ENCODE measurements around the gene PIP5K1C.

Gene PIP5K1C

DNA sequence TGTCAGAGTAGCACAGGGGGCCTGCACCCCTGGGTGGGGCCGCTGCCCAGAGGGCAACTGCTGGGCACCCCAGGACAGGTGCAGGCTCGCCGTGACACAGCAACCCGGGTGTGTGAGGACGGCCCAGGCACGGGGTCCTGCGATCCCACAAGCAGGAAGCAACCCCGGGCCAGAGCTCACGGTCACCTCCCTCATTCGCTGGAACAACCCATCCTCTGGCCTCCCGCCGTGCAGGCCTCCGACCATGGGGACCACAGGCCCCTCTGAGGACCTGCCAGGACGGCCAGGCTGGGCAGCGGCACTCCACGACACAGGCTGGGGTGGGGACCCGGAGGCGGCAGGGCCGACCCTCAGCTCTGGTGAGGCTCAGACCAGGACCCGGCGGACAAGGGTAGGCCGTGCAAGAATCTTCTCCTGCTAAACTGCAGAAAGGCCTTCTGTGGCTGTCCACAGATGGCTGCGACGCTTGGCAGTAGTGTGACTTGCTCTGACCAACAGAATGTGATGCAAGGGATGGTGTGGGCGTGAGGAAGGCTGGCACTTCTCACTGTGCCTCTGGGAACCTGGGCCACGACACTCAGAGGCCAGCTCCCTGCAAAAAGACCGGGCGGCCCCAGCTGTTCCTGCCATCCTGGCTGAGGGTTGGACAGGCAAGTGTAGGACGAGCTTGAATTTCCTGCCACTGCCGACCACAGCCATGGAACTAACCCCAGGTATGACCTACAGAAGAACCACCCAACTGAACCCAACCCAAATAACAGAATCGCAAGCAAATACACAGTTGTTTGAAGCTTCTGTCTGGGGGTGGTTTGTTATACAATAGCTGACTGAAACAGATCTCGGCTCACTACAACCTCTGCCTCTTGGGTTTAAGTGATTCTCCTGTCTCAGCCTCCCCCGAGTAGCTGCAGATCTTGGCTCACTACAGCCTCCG is 26.5 kb downstream of the PIP5K1C start:
- DNase-seq (ENCODE audit: low read depth) = no peak
- H3K4me3 ChIP-seq (ENCODE audit: low read depth, low read length) = no peak overlapping the region
- TF ChIP-seq, protein P1, sequence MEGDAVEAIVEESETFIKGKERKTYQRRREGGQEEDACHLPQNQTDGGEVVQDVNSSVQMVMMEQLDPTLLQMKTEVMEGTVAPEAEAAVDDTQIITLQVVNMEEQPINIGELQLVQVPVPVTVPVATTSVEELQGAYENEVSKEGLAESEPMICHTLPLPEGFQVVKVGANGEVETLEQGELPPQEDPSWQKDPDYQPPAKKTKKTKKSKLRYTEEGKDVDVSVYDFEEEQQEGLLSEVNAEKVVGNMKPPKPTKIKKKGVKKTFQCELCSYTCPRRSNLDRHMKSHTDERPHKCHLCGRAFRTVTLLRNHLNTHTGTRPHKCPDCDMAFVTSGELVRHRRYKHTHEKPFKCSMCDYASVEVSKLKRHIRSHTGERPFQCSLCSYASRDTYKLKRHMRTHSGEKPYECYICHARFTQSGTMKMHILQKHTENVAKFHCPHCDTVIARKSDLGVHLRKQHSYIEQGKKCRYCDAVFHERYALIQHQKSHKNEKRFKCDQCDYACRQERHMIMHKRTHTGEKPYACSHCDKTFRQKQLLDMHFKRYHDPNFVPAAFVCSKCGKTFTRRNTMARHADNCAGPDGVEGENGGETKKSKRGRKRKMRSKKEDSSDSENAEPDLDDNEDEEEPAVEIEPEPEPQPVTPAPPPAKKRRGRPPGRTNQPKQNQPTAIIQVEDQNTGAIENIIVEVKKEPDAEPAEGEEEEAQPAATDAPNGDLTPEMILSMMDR (conservative IDR thresholded peaks at IDR 0.05; ENCODE audit: low read depth, low read length) = no peak

DNA sequence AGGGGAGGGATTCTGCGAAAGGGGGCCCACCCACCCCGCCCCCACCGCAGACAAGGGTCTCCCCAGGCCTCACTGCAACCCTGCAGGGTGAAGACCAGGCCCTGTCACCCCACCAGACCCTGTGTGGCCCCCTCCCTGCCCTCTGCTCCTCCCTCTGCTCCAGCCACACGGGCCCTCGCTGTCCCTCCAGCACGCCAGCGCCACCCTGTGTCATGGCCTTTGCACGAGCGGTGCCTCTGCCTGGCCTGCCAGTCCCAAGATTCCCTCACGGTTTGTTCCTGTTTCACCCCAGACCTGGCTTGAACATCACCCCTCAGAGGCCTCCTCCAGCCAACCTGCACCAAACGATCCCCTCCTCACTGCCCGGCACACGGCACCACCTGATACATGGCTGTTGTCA is 27.3 kb downstream of the PIP5K1C start:
- TF ChIP-seq, protein P1 (conservative IDR thresholded peaks at IDR 0.05; ENCODE audit: low read depth, low read length) = no peak
- no peak overlapping the region for H3K4me3 ChIP-seq (ENCODE audit: low read depth, low read length)
- no peak for DNase-seq (ENCODE audit: low read depth)

DNA sequence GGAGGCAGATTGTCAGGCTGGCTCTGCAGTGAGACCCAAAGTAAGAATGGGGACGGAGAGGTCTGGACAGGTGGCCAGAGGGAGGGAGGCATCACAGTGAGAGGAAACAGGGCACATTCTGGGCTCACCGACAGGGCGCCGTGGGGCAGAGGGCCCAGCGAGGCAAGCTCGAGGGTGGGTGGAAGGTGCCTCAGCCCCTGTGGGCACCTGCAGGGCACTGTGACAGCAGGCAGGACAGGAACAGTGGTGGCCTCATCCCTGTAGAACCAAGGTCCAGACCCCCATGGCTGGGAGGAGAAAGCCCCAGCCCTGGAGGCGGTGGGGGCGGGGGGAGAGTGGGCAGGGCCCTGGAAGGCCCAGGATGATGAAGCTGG is 27.7 kb downstream of the PIP5K1C start:
- H3K4me3 ChIP-seq (ENCODE audit: low read depth, low read length) = no peak overlapping the region
- no peak for DNase-seq (ENCODE audit: low read depth)
- TF ChIP-seq, protein P1 (conservative IDR thresholded peaks at IDR 0.05; ENCODE audit: low read depth, low read length) = no peak

DNA sequence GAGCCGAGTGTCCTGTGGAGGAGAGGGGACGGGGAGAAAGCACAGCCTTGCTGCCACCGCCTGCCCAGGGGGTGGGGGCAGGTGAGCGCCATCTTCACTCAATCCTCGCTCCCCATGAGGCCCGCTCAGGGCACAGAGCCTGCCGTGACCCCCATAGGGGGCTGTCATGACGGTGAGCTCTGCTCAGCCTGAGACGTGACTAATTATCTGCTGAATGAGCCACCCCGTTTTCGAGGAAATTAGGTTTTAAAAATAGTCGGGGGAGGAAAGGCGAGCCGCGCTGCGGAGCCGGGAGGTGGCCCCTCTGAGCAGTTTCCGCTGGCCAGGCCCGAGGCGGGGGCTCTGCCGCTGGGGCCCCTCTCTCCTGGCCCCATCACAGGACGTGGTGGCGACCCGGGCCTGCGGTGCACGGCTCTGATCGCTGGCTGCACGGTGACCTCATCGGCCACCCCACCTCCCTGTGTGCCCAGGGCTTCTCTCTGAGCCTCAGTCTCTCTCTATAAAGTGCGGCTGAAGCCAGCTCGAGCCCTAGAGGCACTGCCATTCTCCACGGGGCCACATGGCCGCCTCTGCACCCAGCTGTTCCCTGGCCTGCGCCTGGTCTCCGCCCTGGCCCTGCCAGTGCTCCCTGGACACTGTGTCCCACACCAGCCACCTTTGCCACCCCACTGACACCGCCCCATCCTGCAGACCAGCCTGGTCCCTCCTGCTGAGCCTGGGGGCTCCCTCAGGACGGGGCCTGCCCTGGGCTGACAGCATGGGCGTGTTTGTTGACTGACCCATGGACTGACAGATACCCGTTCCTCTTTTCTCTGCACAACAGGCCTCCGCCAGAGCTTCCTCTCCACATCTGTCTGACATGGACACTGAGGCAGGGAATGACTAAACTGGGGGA is 28.3 kb downstream of the PIP5K1C start:
- H3K4me3 ChIP-seq (ENCODE audit: low read depth, low read length) = no peak overlapping the region
- DNase-seq (ENCODE audit: low read depth) = peak; percentile 62
- TF ChIP-seq, protein P1 (conservative IDR thresholded peaks at IDR 0.05; ENCODE audit: low read depth, low read length) = peak; percentile 55

DNA sequence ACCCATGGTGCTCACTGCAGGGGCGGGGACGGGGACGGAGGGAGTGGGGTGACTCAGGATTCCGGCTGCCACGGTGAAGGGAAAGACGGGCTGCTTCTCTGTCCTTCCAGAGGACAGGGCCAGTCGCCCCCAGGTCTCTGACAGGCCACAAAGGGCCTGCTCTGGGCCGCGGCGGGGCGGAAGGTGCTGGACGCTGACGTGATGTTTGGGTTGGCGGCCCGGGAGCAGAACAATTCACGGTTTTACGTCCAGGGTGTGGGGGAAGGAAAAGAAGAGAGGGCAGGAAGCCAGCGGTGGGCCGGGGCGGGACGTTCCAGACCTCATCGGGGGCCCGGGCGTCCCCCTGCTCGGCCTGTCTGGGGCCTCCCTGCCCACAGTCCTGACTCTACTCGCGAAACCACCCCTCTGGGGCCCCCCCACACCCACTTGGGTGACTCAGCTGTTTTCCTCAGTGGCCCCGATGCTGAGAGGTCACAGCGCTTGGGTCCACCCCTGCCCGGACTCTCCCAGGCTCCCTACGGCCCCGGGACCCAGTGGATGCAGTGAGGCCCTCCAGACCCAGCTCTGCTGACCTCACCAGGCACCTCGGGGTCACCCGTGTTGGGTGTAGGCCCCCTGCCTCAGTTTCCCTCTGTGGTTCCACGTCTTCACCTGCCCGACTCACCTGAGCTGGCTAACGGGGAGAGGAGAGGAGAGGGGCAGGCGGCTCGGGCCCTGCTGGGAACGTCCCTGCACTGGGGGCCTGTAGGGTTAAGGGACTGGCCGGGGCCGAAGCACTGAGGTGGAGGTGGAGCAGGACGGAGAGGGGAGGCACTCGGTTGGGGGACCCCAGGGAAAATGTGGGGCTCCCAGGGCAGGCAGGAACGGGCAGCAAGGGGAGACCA is 29.2 kb downstream of the PIP5K1C start:
- TF ChIP-seq, protein P1 (conservative IDR thresholded peaks at IDR 0.05; ENCODE audit: low read depth, low read length) = no peak
- peak overlapping the region; percentile 14 for H3K4me3 ChIP-seq (ENCODE audit: low read depth, low read length)
- DNase-seq (ENCODE audit: low read depth) = peak; percentile 84
